Heart right ventricle (tissue), 16 donors: ENCODE data around the gene LIMCH1. TPM values are rescaled to one million over a fixed set of nuclear protein-coding genes. Genes with fewer than 3 reads are reported as not detected.

Experiments
- ATAC-seq, 8 donors: fragments of 200-7000 bp; cut with Tn5 transposase; one replicate each; pipeline ENCODE4 v1.9.1; 2020; ENCODE audit warnings: mild to moderate bottlenecking in 8 of 8, moderate library complexity in 8 of 8, moderate number of reproducible peaks in 1 of 8
- DNase-seq, 2 donors: peaks; one replicate each; pipeline ENCODE4 v3.0.0-alpha.2; 2020
- H3K27ac ChIP-seq, 10 donors: fragments of 200-600 bp; sonication (generic) in 2 of 10; one replicate each; pipeline versions ENCODE4 v1.5.0 to v1.8.0; 2020 to 2022; ENCODE audit warnings: mild to moderate bottlenecking in 3 of 10
- H3K27me3 ChIP-seq, 7 donors: fragments of 200-600 bp; one replicate each; pipeline ENCODE4 v1.8.0; 2021 to 2022; ENCODE audit warnings: mild to moderate bottlenecking in 2 of 7
- H3K36me3 ChIP-seq, 9 donors: fragments of 200-600 bp; sonication (generic) in 1 of 9; one replicate each; pipeline versions ENCODE4 v1.5.0 to v1.8.0; 2020 to 2022; ENCODE audit warnings: mild to moderate bottlenecking in 2 of 9
- H3K4me1 ChIP-seq, 9 donors: fragments of 200-600 bp; sonication (generic) in 1 of 9; one replicate each; pipeline versions ENCODE4 v1.5.0 to v1.8.0; 2020 to 2022; ENCODE audit warnings: mild to moderate bottlenecking in 4 of 9
- H3K4me3 ChIP-seq, 10 donors: fragments of 200-600 bp; sonication (generic) in 2 of 10; one replicate each; pipeline versions ENCODE4 v1.5.0 to v1.8.0; 2020 to 2022; ENCODE audit warnings: mild to moderate bottlenecking in 7 of 10, moderate library complexity in 2 of 10
- H3K9me3 ChIP-seq, 11 donors: fragments of 200-600 bp in 10 of 11; sonication (generic) in 2 of 11; one replicate each; pipeline versions ENCODE4 v1.5.0 to v1.8.0; 2013 to 2022; ENCODE audit warnings: mild to moderate bottlenecking in 2 of 11, control low read depth in 1 of 11, moderate library complexity in 1 of 11
- CTCF ChIP-seq, 9 donors: fragments of 200-600 bp; sonication (generic) in 2 of 9; IDR thresholded peaks; one replicate each; pipeline versions ENCODE4 v1.5.0 to v1.8.0; 2021 to 2022; ENCODE audit warnings: antibody characterized with exemption in 9 of 9, mild to moderate bottlenecking in 5 of 9, moderate library complexity in 1 of 9
- WGBS, 2 donors: extraction: QIAGEN DNeasy Blood & Tissue Kit; methylation state at CpG; one replicate each; pipeline ENCODE4 v1.1.7; 2013; ENCODE audit warnings: inconsistent platforms in 1 of 2; 5-methylcytosine and 5-hydroxymethylcytosine counted together
- intact Hi-C, 10 donors: fragments of 100-400 bp; cut with DNase I; formaldehyde crosslinking; loops; one replicate each; pipeline versions ENCODE4 v1.11.1 to v1.14.2; 2022
- polyA plus RNA-seq, 2 donors: library from polyadenylated mRNA; stranded (reverse); fragments of 200-250 nt; gene quantifications; one replicate each; pipeline ENCODE4 v1.2.3, GENCODE V29; 2013
- total RNA-seq, 10 donors: library from RNA; stranded (reverse); fragmentation: NEBNext Ultra II Directional in 3 of 10; extraction: Animal tissue kit (Norgen Biotek cat#: 25700) in 3 of 10; gene quantifications; one replicate each; pipeline versions ENCODE4 v1.2.1 to v1.2.4, GENCODE V29; 2021 to 2023
- donor health status: Arrhythmogenic right ventricular cardiomyopathy.
- donor health status: ischemic (EF 13 %, LVEDD 7.1; RV severe dilation, severe dysfunction).
- donor health status: healthy with polysubstance abuse.
- donor health status: DM: no; HTN: yes; CAD: no.
- donor health status: DM: no; HTN: no; CAD: no.
- donor health status: ischemic (EF 25% LVEDD 6.9; RV normal size, moderate dysfunction).
- donor health status: ischemic (EF 25% LVEDD 5.7; RV mildly dilated, moderate dysfunction).
- donor health status: healthy.
- donor health status: DM: yes; HTN: yes; CAD: no.
- donor health status: Ischemic cardiomyopathy.
- donor health status: ischemic (EF 35%, LVEDD 5.7; RV mildly dilated, moderate dysfunction).
- donor health status: nonischemic (EF 11% LVEDD 7.7; RV severe dilation, severe dysfunction).
- donor health status: DM: yes; HTN: yes; CAD: no.
- donor health status: PGD.
- donor health status: ischemic (EF 29% LVEDD 5.4; RV normal size, mild dysfunction).
- donor health status: nonischemic (EF 23%, LVEDD 6.1; RV moderate dilation, normal function).

LIMCH1 gene
- total and polyA plus RNA-seq, 12 donors = 28.4 to 410 (median 280) TPM

GRCh38 chr4:41625531-41625930, 87.6 kb downstream of the LIMCH1 start:
- Histone ChIP-seq H3K4me1 (peaks cover 0 to 42% (median 21%) of the 10 kb centered on the region in 9 donors), H3K9me3 (no peaks in the 10 kb centered on the region), H3K27me3 (no peaks in the 10 kb centered on the region), H3K36me3 (peaks cover 0 to 47% (median 0%) of the 10 kb centered on the region in 9 donors), H3K4me3 (no peak overlapping the region), H3K27ac (no peak overlapping the region)
- intact Hi-C loops = no loop called here
- DNase-seq = no peak
- no peak for TF ChIP-seq CTCF (IDR thresholded peaks at IDR 0.05)
- ATAC-seq = no peak
- 53 to 62% methylated on average over 5 of the region's 5 CpGs for WGBS, 2 donors

DNA sequence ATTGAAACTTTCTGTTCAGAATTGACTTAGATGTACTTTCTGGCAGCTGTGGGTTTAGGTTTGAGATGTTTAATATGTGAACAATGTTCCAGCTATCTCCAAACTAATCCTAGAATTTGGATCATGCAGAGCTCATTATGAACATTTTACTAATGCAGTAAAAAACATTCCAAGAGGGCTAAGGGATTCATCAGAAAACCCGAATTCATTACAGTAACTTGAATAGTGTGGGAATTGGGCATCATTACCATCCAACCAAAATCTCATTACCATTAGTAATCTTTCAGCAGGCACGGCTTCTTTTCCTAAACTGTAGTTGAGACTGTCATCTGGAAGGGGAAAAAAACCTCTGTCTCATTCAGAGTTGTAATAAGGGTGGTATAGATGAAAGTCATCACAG, 91.0 kb downstream of the LIMCH1 start:
- Histone ChIP-seq H3K4me1 (peaks cover 0 to 51% (median 14%) of the 10 kb centered on the region in 9 donors), H3K9me3 (no peaks in the 10 kb centered on the region), H3K27ac (no peak overlapping the region), H3K36me3 (peaks cover 0 to 45% (median 0%) of the 10 kb centered on the region in 9 donors), H3K27me3 (no peaks in the 10 kb centered on the region), H3K4me3 (no peak overlapping the region)
- DNase-seq (no peak), ATAC-seq (no peak)
- 69 to 90% methylated on average over 2 of the region's 2 CpGs for WGBS, 2 donors
- intact Hi-C loops = no loop called here
- TF ChIP-seq CTCF (IDR thresholded peaks at IDR 0.05) = no peak

GRCh38 chr4:41631523-41631922, 93.6 kb downstream of the LIMCH1 start:
- DNase-seq = no peak
- Histone ChIP-seq H3K36me3 (peaks cover 0 to 65% (median 0%) of the 10 kb centered on the region in 9 donors), H3K4me3 (no peak overlapping the region), H3K4me1 (peaks cover 0 to 40% (median 7%) of the 10 kb centered on the region in 9 donors), H3K9me3 (no peaks in the 10 kb centered on the region), H3K27me3 (no peaks in the 10 kb centered on the region), H3K27ac (peak overlapping the region in 1 of 10 donors; percentile 33)
- TF ChIP-seq CTCF (IDR thresholded peaks at IDR 0.05) = no peak
- no peak for ATAC-seq
- intact Hi-C loops = no loop called here
- WGBS, 2 donors = 76 to 78% methylated on average over 3 of the region's 3 CpGs

GRCh38 chr4:41632481-41633073, 94.6 kb downstream of the LIMCH1 start:
- H3K36me3 ChIP-seq = peaks cover 0 to 71% (median 0%) of the 10 kb centered on the region in 9 donors
- peaks cover 0 to 34% (median 7%) of the 10 kb centered on the region in 9 donors for H3K4me1 ChIP-seq
- no peak overlapping the region for H3K4me3 ChIP-seq
- intact Hi-C loops = no loop called here
- peak in 3 of 8 donors; percentile 20 to 55 (median 25) for ATAC-seq
- H3K27ac ChIP-seq = peak overlapping the region in 5 of 10 donors; percentile 14 to 60 (median 40)
- H3K27me3 ChIP-seq = no peaks in the 10 kb centered on the region
- WGBS, 2 donors = 63 to 74% methylated on average over 11 of the region's 11 CpGs
- no peak for TF ChIP-seq CTCF (IDR thresholded peaks at IDR 0.05)
- DNase-seq = no peak
- H3K9me3 ChIP-seq = no peaks in the 10 kb centered on the region
